GM12878 (cell line): Measurements from ENCODE around the gene BMF. TPM values are rescaled to one million over a fixed set of nuclear protein-coding genes. Genes with fewer than 3 reads are reported as not detected.

Experiments
- ATAC-seq: fragments of 200-7000 bp; cut with Tn5 transposase; 3 replicates; pipeline ENCODE4 v1.9.1; 2020; ENCODE audit warnings: mild to moderate bottlenecking, moderate library complexity
- BruUV-seq: library from RNA; stranded (reverse); fragments of 400-500 nt; replicated peaks from 2 replicates; lab custom pipeline; 2021; lab: Mats Ljungman, UMichigan
- CTCF ChIA-PET: fragments of 300-600 bp; sonication (Branson Sonifier 250); formaldehyde crosslinking; extraction: SDS; loops from one replicate; lab custom pipeline; 2021; ENCODE audit warnings: inconsistent platforms; lab: Yijun Ruan, JAX
- POLR2A ChIA-PET: fragments of 350-600 bp; formaldehyde crosslinking; extraction: SDS; loops from one replicate; lab custom pipeline; 2021; ENCODE audit warnings: inconsistent platforms; lab: Charles Lee
- RAD21 ChIA-PET: fragments of 300-600 bp; sonication (Branson Sonifier 250); formaldehyde crosslinking; loops from one replicate; lab custom pipeline; 2023; ENCODE audit warnings: antibody characterized with exemption; ENCODE audit not compliant: unreplicated experiment; lab: Charles Lee
- SMC1A ChIA-PET: fragments of 300-600 bp; sonication (Branson Sonifier 250); formaldehyde crosslinking; loops from one replicate; lab custom pipeline; 2023; ENCODE audit not compliant: unreplicated experiment, uncharacterized antibody; lab: Charles Lee
- DNase-seq: peaks from one replicate; pipeline ENCODE4 v3.0.0-alpha.2; 2011; ENCODE audit warnings: low read depth, low spot score
- FAIRE-seq: peaks from 3 replicates; lab custom pipeline; 2011; peaks lifted over from hg19 to GRCh38; lab: Jason Lieb, UNC
- H2AFZ ChIP-seq: 2 replicates; pipeline ENCODE4 v1.6.0; 2011; ENCODE audit warnings: low read depth, low read length, control low read depth; ENCODE audit not compliant: control insufficient read depth
- H3K27ac ChIP-seq: 2 replicates; pipeline ENCODE4 v1.5.1; 2011; ENCODE audit warnings: control low read depth; ENCODE audit not compliant: control insufficient read depth, insufficient read depth
- H3K27me3 ChIP-seq, 2 experiments: replicated peaks in 1 of 2; 2 replicates each; pipeline versions ENCODE4 v1.6.0 to v1.6.1; 2011; ENCODE audit warnings: low read length in 1 of 2; ENCODE audit not compliant: control insufficient read depth in 2 of 2, insufficient read depth in 2 of 2
- H3K36me3 ChIP-seq, 2 experiments: 2 replicates each; pipeline ENCODE4 v1.5.1; 2011; ENCODE audit warnings: low read length in 1 of 2; ENCODE audit not compliant: control insufficient read depth in 2 of 2, insufficient read depth in 2 of 2
- H3K4me1 ChIP-seq: 2 replicates; pipeline ENCODE4 v1.6.1; 2011; ENCODE audit warnings: mild to moderate bottlenecking, low read length, moderate library complexity, mixed read lengths; ENCODE audit not compliant: control insufficient read depth, insufficient read depth
- H3K4me2 ChIP-seq: 2 replicates; pipeline ENCODE4 v1.6.0; 2011; ENCODE audit warnings: control low read depth; ENCODE audit not compliant: control insufficient read depth, insufficient read depth
- H3K4me3 ChIP-seq: fragments of 200-600 bp; sonication (generic); 2 replicates; pipeline ENCODE4 v1.5.1; 2016
- H3K79me2 ChIP-seq: 2 replicates; pipeline ENCODE4 v1.6.0; 2011; ENCODE audit warnings: low read length; ENCODE audit not compliant: control insufficient read depth, insufficient read depth
- H3K9ac ChIP-seq: 2 replicates; pipeline ENCODE4 v1.8.0; 2011; ENCODE audit warnings: low read length, control low read depth, mixed read lengths; ENCODE audit not compliant: control insufficient read depth, insufficient read depth
- H3K9me3 ChIP-seq: replicated peaks from 3 replicates; pipeline ENCODE4 v1.5.1; 2011; ENCODE audit warnings: mild to moderate bottlenecking, low read length; ENCODE audit not compliant: control insufficient read depth, insufficient read depth
- H4K20me1 ChIP-seq: 2 replicates; pipeline ENCODE4 v1.6.0; 2011; ENCODE audit not compliant: control insufficient read depth, insufficient read depth
- EGR1 ChIP-seq, 2 experiments: IDR thresholded peaks; 1 replicate in 1 of 2; 2 replicates in 1 of 2; pipeline ENCODE4 v1.6.1; 2011 to 2012; ENCODE audit warnings: low read depth in 2 of 2, low read length in 2 of 2, borderline replicate concordance in 1 of 2, mild to moderate bottlenecking in 1 of 2, moderate library complexity in 1 of 2
- FOXM1 ChIP-seq: IDR thresholded peaks from 2 replicates; pipeline ENCODE4 v1.6.1; 2012; ENCODE audit warnings: low read depth, mild to moderate bottlenecking, inconsistent platforms, low read length, moderate library complexity
- MEF2A ChIP-seq: IDR thresholded peaks from 2 replicates; pipeline ENCODE4 v1.6.1; 2011; ENCODE audit warnings: low read depth, mild to moderate bottlenecking, low read length, moderate library complexity; ENCODE audit not compliant: insufficient read depth
- NFIC ChIP-seq: IDR thresholded peaks from 2 replicates; pipeline ENCODE4 v1.6.1; 2012; ENCODE audit warnings: low read depth, mild to moderate bottlenecking, inconsistent platforms, low read length, moderate library complexity
- POLR2AphosphoS5 ChIP-seq: IDR thresholded peaks from 2 replicates; pipeline ENCODE4 v1.6.1; 2011; ENCODE audit warnings: mild to moderate bottlenecking, low read length, inconsistent platforms
- SMARCA5 ChIP-seq: fragments of 450-650 bp; IDR thresholded peaks from 2 replicates; pipeline ENCODE4 v1.6.1; 2017; ENCODE audit warnings: mild to moderate bottlenecking
- SPI1 ChIP-seq: IDR thresholded peaks from 2 replicates; pipeline ENCODE4 v1.6.1; 2011; ENCODE audit warnings: low read depth, mild to moderate bottlenecking, low read length, moderate library complexity, borderline replicate concordance; ENCODE audit not compliant: insufficient read depth
- WGBS: methylation state at CpG from one replicate; pipeline ENCODE4 v1.1.6; 2016; ENCODE audit warnings: low lambda C conversion rate; ENCODE audit not compliant: insufficient replicate concordance, insufficient coverage; ENCODE audit errors: missing lambda C conversion rate; 5-methylcytosine and 5-hydroxymethylcytosine counted together
- in situ Hi-C: fragments of 300-500 bp; cut with MboI; formaldehyde crosslinking; loops from 9 replicates; pipeline ENCODE4 v1.14.3; 2018; ENCODE audit warnings: mixed read lengths
- intact Hi-C: fragments of 100-400 bp; cut with micrococcal nuclease; formaldehyde crosslinking; loops from one replicate; pipeline ENCODE4 v1.14.2; 2022; ENCODE audit not compliant: unreplicated experiment
- polyA plus RNA-seq, 11 experiments: library from polyadenylated mRNA; depleted of rRNA in 4 of 11; unstranded in 6 of 11; stranded (reverse) in 5 of 11; fragments of >200 nt; fragmentation: Nextera tagmentation in 4 of 11; fragmentation: Illumina TruSeq in 1 of 11; extraction: Ambion mirVana in 4 of 11; extraction: Trizol in 1 of 11; gene quantifications; 1 replicate in 1 of 11; 2 replicates in 10 of 11; pipeline versions ENCODE4 v1.2.1 to v1.2.3, GENCODE V29; 2011 to 2016; ENCODE audit warnings: inconsistent platforms in 2 of 11, missing spikeins in 2 of 11, low read depth in 1 of 11
- total RNA-seq, 4 experiments: library from RNA; depleted of rRNA in 3 of 4; stranded (reverse); fragments of >200 nt in 3 of 4; fragmentation: Illumina TruSeq in 1 of 4; extraction: Trizol in 1 of 4; gene quantifications; 2 replicates each; pipeline versions ENCODE4 v1.2.1 to v1.2.3, GENCODE V29; 2013 to 2021
- TF ChIP-seq, protein P1 (sequence below): fragments of 450-650 bp; IDR thresholded peaks from 2 replicates; pipeline ENCODE4 v1.6.1; 2017; ENCODE audit warnings: mild to moderate bottlenecking, moderate library complexity

Gene BMF
- total and polyA plus RNA-seq, 10 of the 15 experiments (the other 5 are each of a cell fraction or from before 2014, with no cell fraction given) = 0.82 to 34.9 (median 16.9) TPM

DNA sequence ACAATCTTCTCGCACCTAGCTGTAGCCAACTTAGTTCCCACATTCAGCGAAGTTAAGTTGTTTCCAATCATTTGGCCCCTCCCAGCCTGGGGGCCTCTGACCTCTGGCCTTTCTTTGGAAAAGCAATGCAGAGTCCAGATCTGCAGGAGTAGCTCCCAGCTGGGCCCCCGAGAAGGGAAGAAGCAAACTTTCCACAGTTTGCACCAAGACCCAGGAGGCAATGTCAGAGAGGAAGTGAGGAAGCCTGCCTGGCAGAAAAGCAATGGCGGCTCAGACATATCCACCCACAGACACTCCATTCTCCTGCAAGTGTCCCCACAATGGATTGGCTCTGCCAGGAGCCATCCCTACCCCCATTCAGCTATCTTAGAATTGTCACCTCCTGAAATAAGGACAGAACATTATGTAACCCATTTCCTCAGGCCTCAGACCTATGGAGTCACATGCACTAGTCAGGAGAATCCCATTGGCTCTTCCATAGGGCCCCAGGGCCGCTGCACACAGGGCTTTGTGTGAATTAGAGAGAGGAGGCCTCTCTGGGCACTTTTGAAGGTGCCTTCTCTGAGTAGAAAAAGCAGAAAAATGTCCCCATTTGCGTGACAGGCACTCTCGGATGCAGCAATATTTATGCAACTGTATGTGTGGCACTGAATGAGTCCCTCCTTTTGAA lies 49.2 kb upstream of the BMF start:
- DNase-seq = no peak
- intact Hi-C loops (no loop called here), in situ Hi-C loops (no loop called here)
- Histone ChIP-seq H4K20me1 (no peaks in the 10 kb centered on the region), H3K27ac (no peak overlapping the region), H3K9ac (no peak overlapping the region), H3K4me2 (no peak overlapping the region), H3K4me1 (peaks cover 11% of the 10 kb centered on the region), H3K36me3 (no peaks in the 10 kb centered on the region), H3K79me2 (peaks cover 21% of the 10 kb centered on the region), H3K27me3 (no peaks in the 10 kb centered on the region), H3K4me3 (no peak overlapping the region), H2AFZ (no peak overlapping the region; the same call in 1 of the 2 replicates), H3K9me3 (no peaks in the 10 kb centered on the region)
- 75% methylated on average over 7 of the region's 7 CpGs for WGBS
- TF ChIP-seq SPI1 (peak; percentile 16; the same call in 1 of the 2 replicates), SMARCA5 (no peak)
- RAD21 ChIA-PET = no interaction called here
- ATAC-seq = no peak
- BruUV-seq = no TSS peak
- POLR2A ChIA-PET = no interaction called here
- CTCF ChIA-PET = interaction anchor here (0.9 to 8.8 kb wide), 6 partner anchors 43 to 153 kb away, joined by 3 to 94 read pairs (median 3); partner anchors contain the start of gene BMF
- SMC1A ChIA-PET = interaction anchor here (1.1 to 12.3 kb wide), 3 partner anchors 26 to 111 kb away, joined by 4 to 227 read pairs (median 95); partner anchors contain the start of gene BMF
- FAIRE-seq = no peak

DNA sequence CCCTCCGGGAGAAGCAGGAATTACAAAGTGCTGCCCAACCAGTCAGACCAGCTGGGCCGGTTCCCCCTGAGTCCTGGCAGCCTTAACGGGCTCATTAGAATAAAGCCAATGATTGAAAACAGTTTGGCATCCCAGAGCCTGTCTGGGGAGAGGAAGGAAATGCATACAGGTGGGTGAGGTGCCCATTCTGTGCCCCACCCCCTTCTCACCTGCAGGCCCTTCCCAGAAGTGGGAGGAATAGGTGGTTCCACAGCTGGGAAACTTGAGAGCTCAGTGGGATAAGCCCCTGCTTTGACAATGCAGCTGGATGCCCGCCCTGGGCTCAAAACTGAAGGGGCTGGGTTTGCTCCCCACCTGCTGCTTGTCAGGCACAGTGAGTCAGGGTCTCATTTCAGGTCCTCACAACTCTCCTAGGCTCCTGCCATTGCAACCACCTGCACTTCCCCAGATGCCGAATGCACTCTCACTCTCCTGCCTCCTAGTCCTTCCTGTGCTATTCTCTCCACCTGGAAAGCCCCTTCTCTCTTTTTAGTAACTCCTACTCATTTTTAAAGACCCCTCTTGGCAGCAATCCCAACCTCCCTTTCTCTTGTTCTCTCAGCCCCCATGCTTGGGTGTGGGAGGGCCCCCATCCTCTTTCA lies 46.7 kb upstream of the BMF start:
- H4K20me1 ChIP-seq = no peaks in the 10 kb centered on the region
- CTCF ChIA-PET = interaction anchor here (1.1 to 3.5 kb wide), 8 partner anchors 18 to 110 kb away, joined by 3 to 14 read pairs (median 4); no protein-coding TSS in a partner anchor
- H3K9me3 ChIP-seq = no peaks in the 10 kb centered on the region
- H3K4me2 ChIP-seq = peak overlapping the region; percentile 42; the same call in 1 of the 2 replicates
- H3K27me3 ChIP-seq = no peaks in the 10 kb centered on the region
- peaks cover 11% of the 10 kb centered on the region for H3K4me1 ChIP-seq
- in situ Hi-C loops (no loop called here), intact Hi-C loops (no loop called here)
- H2AFZ ChIP-seq = 0 out of 2 replicates have a peak overlapping the region, but pooled peaks have one; percentile 7
- SMC1A ChIA-PET = interaction anchor here (0.6 to 12.3 kb wide), 5 partner anchors 49 to 120 kb away, joined by 3 to 227 read pairs (median 4); partner anchors contain the start of gene BMF
- no peaks in the 10 kb centered on the region for H3K36me3 ChIP-seq
- DNase-seq (no peak), ATAC-seq (peak; percentile 59), FAIRE-seq (no peak)
- no TSS peak for BruUV-seq
- RAD21 ChIA-PET = interaction anchor here (0.9 to 2.0 kb wide), 5 partner anchors 43 to 183 kb away, joined by 3 to 9 read pairs (median 3); no protein-coding TSS in a partner anchor
- H3K9ac ChIP-seq = no peak overlapping the region
- POLR2A ChIA-PET = interaction anchor here (0.7 to 2.2 kb wide), 2 partner anchors 48 to 51 kb away, joined by 3 to 10 read pairs; no protein-coding TSS in a partner anchor
- H3K79me2 ChIP-seq = no peaks in the 10 kb centered on the region
- WGBS = 80% methylated on average over 4 of the region's 5 CpGs
- peak overlapping the region; percentile 10; the same call in 1 of the 2 replicates for H3K27ac ChIP-seq
- no peak overlapping the region for H3K4me3 ChIP-seq
- no peak for TF ChIP-seq POLR2AphosphoS5
- TF ChIP-seq MEF2A = 0 out of 2 replicates have a peak, but pooled peaks have one; percentile 31
- TF ChIP-seq, protein P1, sequence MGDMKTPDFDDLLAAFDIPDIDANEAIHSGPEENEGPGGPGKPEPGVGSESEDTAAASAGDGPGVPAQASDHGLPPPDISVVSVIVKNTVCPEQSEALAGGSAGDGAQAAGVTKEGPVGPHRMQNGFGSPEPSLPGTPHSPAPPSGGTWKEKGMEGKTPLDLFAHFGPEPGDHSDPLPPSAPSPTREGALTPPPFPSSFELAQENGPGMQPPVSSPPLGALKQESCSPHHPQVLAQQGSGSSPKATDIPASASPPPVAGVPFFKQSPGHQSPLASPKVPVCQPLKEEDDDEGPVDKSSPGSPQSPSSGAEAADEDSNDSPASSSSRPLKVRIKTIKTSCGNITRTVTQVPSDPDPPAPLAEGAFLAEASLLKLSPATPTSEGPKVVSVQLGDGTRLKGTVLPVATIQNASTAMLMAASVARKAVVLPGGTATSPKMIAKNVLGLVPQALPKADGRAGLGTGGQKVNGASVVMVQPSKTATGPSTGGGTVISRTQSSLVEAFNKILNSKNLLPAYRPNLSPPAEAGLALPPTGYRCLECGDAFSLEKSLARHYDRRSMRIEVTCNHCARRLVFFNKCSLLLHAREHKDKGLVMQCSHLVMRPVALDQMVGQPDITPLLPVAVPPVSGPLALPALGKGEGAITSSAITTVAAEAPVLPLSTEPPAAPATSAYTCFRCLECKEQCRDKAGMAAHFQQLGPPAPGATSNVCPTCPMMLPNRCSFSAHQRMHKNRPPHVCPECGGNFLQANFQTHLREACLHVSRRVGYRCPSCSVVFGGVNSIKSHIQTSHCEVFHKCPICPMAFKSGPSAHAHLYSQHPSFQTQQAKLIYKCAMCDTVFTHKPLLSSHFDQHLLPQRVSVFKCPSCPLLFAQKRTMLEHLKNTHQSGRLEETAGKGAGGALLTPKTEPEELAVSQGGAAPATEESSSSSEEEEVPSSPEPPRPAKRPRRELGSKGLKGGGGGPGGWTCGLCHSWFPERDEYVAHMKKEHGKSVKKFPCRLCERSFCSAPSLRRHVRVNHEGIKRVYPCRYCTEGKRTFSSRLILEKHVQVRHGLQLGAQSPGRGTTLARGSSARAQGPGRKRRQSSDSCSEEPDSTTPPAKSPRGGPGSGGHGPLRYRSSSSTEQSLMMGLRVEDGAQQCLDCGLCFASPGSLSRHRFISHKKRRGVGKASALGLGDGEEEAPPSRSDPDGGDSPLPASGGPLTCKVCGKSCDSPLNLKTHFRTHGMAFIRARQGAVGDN = no peak
- no peak for TF ChIP-seq FOXM1
- TF ChIP-seq EGR1 (IDR thresholded peaks at IDR 0.05; ENCODE audit: borderline replicate concordance in 1 of 2, low read depth in 2 of 2, low read length in 2 of 2) = peak in 1 of 2 experiments; percentile 45; a peak in 1 of 3 replicates
- 0 out of 2 replicates have a peak, but pooled peaks have one; percentile 31 for TF ChIP-seq NFIC
